SK-N-SH treated with all-trans-retinoic acid at 6 μM for 48 hours (cell line): ENCODE results near the gene ARHGAP44.

Source experiments
- ATAC-seq: fragments of 200-7000 bp; cut with Tn5 transposase; 3 replicates; pipeline ENCODE4 v1.9.1; 2020; ENCODE audit warnings: mild to moderate bottlenecking, moderate library complexity
- ARNTL ChIP-seq: fragments of 450-650 bp; formaldehyde crosslinking; IDR thresholded peaks from 2 replicates; pipeline ENCODE4 v1.5.0; 2020; ENCODE audit warnings: low read depth, mild to moderate bottlenecking, moderate library complexity, borderline replicate concordance
- BACH2 ChIP-seq: fragments of 250-450 bp; sonication (Bioruptor Pico); IDR thresholded peaks from 2 replicates; pipeline ENCODE4 v1.9.0; 2021; ENCODE audit warnings: mild to moderate bottlenecking, borderline replicate concordance
- CSDC2 ChIP-seq: fragments of 250-450 bp; sonication (Bioruptor Pico); IDR thresholded peaks from 2 replicates; pipeline ENCODE4 v1.5.0; 2020; ENCODE audit warnings: mild to moderate bottlenecking, moderate library complexity
- ESRRG ChIP-seq: fragments of 250-450 bp; sonication (Bioruptor Pico); IDR thresholded peaks from 2 replicates; pipeline ENCODE4 v1.6.1; 2021; ENCODE audit warnings: mild to moderate bottlenecking
- GLIS3 ChIP-seq: fragments of 250-450 bp; sonication (Bioruptor Pico); IDR thresholded peaks from 2 replicates; pipeline ENCODE4 v1.5.0; 2020; ENCODE audit warnings: mild to moderate bottlenecking, moderate library complexity
- ISL1 ChIP-seq: fragments of 250-450 bp; sonication (Bioruptor Pico); IDR thresholded peaks from 2 replicates; pipeline ENCODE4 v2.1.2; 2022; ENCODE audit warnings: mild to moderate bottlenecking, moderate library complexity
- PPARA ChIP-seq: fragments of 250-450 bp; sonication (Bioruptor Pico); IDR thresholded peaks from 2 replicates; pipeline ENCODE4 v1.5.0; 2020; ENCODE audit warnings: mild to moderate bottlenecking, borderline replicate concordance
- RARB ChIP-seq: fragments of 250-450 bp; sonication (Bioruptor Pico); IDR thresholded peaks from 2 replicates; pipeline ENCODE4 v1.8.0; 2021; ENCODE audit warnings: mild to moderate bottlenecking, moderate library complexity
- TCF4 ChIP-seq: fragments of 250-450 bp; sonication (Bioruptor Pico); IDR thresholded peaks from 2 replicates; pipeline ENCODE4 v1.8.0; 2021; ENCODE audit warnings: mild to moderate bottlenecking, moderate library complexity, borderline replicate concordance
- TOX ChIP-seq: fragments of 250-450 bp; sonication (Bioruptor Pico); IDR thresholded peaks from 2 replicates; pipeline ENCODE4 v1.8.0; 2021; ENCODE audit warnings: mild to moderate bottlenecking, moderate library complexity, borderline replicate concordance
- ZC3H10 ChIP-seq: fragments of 250-450 bp; sonication (Bioruptor Pico); IDR thresholded peaks from 2 replicates; pipeline ENCODE4 v1.5.1; 2021; ENCODE audit warnings: mild to moderate bottlenecking, moderate library complexity
- ZFP3 ChIP-seq: fragments of 250-450 bp; sonication (Bioruptor Pico); IDR thresholded peaks from 2 replicates; pipeline ENCODE4 v1.5.0; 2020; ENCODE audit warnings: mild to moderate bottlenecking, moderate library complexity
- ZFP30 ChIP-seq: fragments of 450-650 bp; formaldehyde crosslinking; IDR thresholded peaks from 2 replicates; pipeline ENCODE4 v1.5.0; 2022; ENCODE audit warnings: mild to moderate bottlenecking, moderate library complexity
- ZNF565 ChIP-seq: fragments of 450-650 bp; formaldehyde crosslinking; conservative IDR thresholded peaks from 2 replicates; pipeline ENCODE4 v1.5.0; 2020; ENCODE audit warnings: low read depth, mild to moderate bottlenecking, moderate library complexity
- ZNF70 ChIP-seq: fragments of 450-650 bp; formaldehyde crosslinking; IDR thresholded peaks from 2 replicates; pipeline ENCODE4 v1.5.0; 2020; ENCODE audit warnings: mild to moderate bottlenecking, moderate library complexity
- ZNF8 ChIP-seq: fragments of 450-650 bp; formaldehyde crosslinking; IDR thresholded peaks from 2 replicates; pipeline ENCODE4 v1.5.0; 2020; ENCODE audit warnings: mild to moderate bottlenecking, moderate library complexity
- TF ChIP-seq, protein P1 (sequence below): fragments of 250-450 bp; sonication (Bioruptor Pico); IDR thresholded peaks from 2 replicates; pipeline ENCODE4 v1.5.0; 2020; ENCODE audit warnings: mild to moderate bottlenecking, moderate library complexity
- TF ChIP-seq, protein P2 (sequence below): fragments of 250-450 bp; sonication (Bioruptor Pico); IDR thresholded peaks from 2 replicates; pipeline ENCODE4 v1.8.0; 2020; ENCODE audit warnings: mild to moderate bottlenecking, moderate library complexity, borderline replicate concordance
- TF ChIP-seq, protein P3 (sequence below): fragments of 250-450 bp; sonication (Bioruptor Pico); IDR thresholded peaks from 2 replicates; pipeline ENCODE4 v1.5.1; 2020; ENCODE audit warnings: low read depth, mild to moderate bottlenecking, moderate library complexity
- TF ChIP-seq, protein P4 (sequence below): fragments of 250-450 bp; sonication (Bioruptor Pico); IDR thresholded peaks from 2 replicates; pipeline ENCODE4 v1.8.0; 2021; ENCODE audit warnings: low read depth, mild to moderate bottlenecking, moderate library complexity, borderline replicate concordance
- TF ChIP-seq, protein P5 (sequence below): fragments of 250-450 bp; sonication (Bioruptor Pico); IDR thresholded peaks from 2 replicates; pipeline ENCODE4 v1.5.1; 2021; ENCODE audit warnings: mild to moderate bottlenecking, moderate library complexity

Gene ARHGAP44

DNA sequence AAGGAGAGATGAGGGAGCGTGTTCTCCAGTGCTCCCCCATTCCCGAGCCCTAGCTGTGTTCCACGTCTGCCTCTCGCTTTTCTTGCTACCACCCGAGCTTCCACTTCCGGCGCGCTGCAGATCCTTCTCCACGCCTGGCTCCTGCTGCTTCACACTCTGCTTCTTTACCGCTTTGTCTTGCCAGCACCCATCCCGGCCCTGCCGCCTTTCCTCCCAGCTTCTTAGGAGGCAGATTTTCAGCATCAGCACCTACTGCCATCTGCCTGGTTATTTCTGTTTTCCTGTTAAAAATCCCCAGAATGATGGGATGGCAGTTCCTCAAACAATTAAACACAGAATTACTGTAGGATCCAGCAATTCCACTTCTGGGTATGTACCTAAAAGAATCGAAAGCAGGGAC lies 163.9 kb downstream of the ARHGAP44 start (continued):
- TF ChIP-seq, protein P1, sequence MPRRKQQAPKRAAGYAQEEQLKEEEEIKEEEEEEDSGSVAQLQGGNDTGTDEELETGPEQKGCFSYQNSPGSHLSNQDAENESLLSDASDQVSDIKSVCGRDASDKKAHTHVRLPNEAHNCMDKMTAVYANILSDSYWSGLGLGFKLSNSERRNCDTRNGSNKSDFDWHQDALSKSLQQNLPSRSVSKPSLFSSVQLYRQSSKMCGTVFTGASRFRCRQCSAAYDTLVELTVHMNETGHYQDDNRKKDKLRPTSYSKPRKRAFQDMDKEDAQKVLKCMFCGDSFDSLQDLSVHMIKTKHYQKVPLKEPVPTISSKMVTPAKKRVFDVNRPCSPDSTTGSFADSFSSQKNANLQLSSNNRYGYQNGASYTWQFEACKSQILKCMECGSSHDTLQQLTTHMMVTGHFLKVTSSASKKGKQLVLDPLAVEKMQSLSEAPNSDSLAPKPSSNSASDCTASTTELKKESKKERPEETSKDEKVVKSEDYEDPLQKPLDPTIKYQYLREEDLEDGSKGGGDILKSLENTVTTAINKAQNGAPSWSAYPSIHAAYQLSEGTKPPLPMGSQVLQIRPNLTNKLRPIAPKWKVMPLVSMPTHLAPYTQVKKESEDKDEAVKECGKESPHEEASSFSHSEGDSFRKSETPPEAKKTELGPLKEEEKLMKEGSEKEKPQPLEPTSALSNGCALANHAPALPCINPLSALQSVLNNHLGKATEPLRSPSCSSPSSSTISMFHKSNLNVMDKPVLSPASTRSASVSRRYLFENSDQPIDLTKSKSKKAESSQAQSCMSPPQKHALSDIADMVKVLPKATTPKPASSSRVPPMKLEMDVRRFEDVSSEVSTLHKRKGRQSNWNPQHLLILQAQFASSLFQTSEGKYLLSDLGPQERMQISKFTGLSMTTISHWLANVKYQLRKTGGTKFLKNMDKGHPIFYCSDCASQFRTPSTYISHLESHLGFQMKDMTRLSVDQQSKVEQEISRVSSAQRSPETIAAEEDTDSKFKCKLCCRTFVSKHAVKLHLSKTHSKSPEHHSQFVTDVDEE (CRISPR knock-in tag) = no peak
- TF ChIP-seq ZFP3 (no peak), TCF4 (CRISPR knock-in tag) (no peak), ZFP30 (CRISPR knock-in tag) (no peak), PPARA (no peak), GLIS3 (CRISPR knock-in tag) (no peak), BACH2 (CRISPR knock-in tag) (no peak)
- TF ChIP-seq, protein P2, sequence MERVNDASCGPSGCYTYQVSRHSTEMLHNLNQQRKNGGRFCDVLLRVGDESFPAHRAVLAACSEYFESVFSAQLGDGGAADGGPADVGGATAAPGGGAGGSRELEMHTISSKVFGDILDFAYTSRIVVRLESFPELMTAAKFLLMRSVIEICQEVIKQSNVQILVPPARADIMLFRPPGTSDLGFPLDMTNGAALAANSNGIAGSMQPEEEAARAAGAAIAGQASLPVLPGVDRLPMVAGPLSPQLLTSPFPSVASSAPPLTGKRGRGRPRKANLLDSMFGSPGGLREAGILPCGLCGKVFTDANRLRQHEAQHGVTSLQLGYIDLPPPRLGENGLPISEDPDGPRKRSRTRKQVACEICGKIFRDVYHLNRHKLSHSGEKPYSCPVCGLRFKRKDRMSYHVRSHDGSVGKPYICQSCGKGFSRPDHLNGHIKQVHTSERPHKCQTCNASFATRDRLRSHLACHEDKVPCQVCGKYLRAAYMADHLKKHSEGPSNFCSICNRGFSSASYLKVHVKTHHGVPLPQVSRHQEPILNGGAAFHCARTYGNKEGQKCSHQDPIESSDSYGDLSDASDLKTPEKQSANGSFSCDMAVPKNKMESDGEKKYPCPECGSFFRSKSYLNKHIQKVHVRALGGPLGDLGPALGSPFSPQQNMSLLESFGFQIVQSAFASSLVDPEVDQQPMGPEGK (CRISPR knock-in tag) = no peak

DNA sequence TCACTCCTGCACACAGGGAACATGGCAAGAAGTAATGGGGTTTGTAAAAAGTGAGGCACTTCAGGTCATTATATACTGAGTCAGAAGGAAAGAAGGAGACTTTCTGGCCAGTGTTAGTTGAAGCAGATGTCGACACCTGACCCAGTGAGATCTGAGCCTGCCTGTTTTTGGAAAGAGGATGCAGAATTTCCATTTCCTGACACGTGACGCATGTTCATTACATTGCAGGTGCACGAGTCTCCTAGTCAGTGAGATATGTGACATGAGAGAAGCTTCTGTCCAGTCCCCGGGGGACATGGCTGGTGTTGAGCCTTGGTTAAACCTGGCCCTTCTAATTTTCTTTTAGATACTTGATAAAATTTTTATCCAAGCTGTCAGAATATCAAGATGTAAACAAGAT lies 166.2 kb downstream of the ARHGAP44 start:
- no peak for ATAC-seq
- TF ChIP-seq PPARA = no peak
- TF ChIP-seq, protein P3, sequence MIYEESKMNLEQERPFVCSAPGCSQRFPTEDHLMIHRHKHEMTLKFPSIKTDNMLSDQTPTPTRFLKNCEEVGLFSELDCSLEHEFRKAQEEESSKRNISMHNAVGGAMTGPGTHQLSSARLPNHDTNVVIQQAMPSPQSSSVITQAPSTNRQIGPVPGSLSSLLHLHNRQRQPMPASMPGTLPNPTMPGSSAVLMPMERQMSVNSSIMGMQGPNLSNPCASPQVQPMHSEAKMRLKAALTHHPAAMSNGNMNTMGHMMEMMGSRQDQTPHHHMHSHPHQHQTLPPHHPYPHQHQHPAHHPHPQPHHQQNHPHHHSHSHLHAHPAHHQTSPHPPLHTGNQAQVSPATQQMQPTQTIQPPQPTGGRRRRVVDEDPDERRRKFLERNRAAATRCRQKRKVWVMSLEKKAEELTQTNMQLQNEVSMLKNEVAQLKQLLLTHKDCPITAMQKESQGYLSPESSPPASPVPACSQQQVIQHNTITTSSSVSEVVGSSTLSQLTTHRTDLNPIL (CRISPR knock-in tag) = no peak
- TF ChIP-seq BACH2 (CRISPR knock-in tag) = no peak
- TF ChIP-seq TCF4 (CRISPR knock-in tag) = no peak
- no peak for TF ChIP-seq ISL1
- no peak for TF ChIP-seq GLIS3 (CRISPR knock-in tag)
- no peak for TF ChIP-seq CSDC2 (CRISPR knock-in tag)
- TF ChIP-seq ZNF8 (CRISPR knock-in tag) = no peak
- TF ChIP-seq, protein P4, sequence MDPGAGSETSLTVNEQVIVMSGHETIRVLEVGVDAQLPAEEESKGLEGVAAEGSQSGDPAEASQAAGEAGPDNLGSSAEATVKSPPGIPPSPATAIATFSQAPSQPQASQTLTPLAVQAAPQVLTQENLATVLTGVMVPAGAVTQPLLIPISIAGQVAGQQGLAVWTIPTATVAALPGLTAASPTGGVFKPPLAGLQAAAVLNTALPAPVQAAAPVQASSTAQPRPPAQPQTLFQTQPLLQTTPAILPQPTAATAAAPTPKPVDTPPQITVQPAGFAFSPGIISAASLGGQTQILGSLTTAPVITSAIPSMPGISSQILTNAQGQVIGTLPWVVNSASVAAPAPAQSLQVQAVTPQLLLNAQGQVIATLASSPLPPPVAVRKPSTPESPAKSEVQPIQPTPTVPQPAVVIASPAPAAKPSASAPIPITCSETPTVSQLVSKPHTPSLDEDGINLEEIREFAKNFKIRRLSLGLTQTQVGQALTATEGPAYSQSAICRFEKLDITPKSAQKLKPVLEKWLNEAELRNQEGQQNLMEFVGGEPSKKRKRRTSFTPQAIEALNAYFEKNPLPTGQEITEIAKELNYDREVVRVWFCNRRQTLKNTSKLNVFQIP (CRISPR knock-in tag) = no peak
- TF ChIP-seq, protein P5, sequence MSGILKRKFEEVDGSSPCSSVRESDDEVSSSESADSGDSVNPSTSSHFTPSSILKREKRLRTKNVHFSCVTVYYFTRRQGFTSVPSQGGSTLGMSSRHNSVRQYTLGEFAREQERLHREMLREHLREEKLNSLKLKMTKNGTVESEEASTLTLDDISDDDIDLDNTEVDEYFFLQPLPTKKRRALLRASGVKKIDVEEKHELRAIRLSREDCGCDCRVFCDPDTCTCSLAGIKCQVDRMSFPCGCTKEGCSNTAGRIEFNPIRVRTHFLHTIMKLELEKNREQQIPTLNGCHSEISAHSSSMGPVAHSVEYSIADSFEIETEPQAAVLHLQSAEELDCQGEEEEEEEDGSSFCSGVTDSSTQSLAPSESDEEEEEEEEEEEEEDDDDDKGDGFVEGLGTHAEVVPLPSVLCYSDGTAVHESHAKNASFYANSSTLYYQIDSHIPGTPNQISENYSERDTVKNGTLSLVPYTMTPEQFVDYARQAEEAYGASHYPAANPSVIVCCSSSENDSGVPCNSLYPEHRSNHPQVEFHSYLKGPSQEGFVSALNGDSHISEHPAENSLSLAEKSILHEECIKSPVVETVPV = no peak
- TF ChIP-seq ZNF565 (CRISPR knock-in tag) = no peak
- TF ChIP-seq, protein P2 (CRISPR knock-in tag) = no peak
- TF ChIP-seq ZC3H10 = no peak
- no peak for TF ChIP-seq ESRRG (CRISPR knock-in tag)
- TF ChIP-seq TOX (CRISPR knock-in tag) = no peak
- no peak for TF ChIP-seq ZNF70 (CRISPR knock-in tag)
- TF ChIP-seq, protein P1 (CRISPR knock-in tag) = no peak
- TF ChIP-seq ARNTL (CRISPR knock-in tag) = no peak
- no peak for TF ChIP-seq ZFP30 (CRISPR knock-in tag)
- TF ChIP-seq RARB = no peak
